GM21515 (cell line): ENCODE data around the gene G6PD.
A peak's percentile ranks its signal among the peaks of the same experiment; 100 is the strongest.
"Not testable (repeated sequence)": the region's sequence is repeated elsewhere in the genome, so short reads cannot be mapped to it uniquely, and the experiment has no call there.

Source experiments
- ATAC-seq: cut with Tn5 transposase; IDR thresholded peaks from one replicate; pipeline ENCODE4 v1.9.1; 2021; ENCODE audit not compliant: unreplicated experiment

G6PD gene

DNA sequence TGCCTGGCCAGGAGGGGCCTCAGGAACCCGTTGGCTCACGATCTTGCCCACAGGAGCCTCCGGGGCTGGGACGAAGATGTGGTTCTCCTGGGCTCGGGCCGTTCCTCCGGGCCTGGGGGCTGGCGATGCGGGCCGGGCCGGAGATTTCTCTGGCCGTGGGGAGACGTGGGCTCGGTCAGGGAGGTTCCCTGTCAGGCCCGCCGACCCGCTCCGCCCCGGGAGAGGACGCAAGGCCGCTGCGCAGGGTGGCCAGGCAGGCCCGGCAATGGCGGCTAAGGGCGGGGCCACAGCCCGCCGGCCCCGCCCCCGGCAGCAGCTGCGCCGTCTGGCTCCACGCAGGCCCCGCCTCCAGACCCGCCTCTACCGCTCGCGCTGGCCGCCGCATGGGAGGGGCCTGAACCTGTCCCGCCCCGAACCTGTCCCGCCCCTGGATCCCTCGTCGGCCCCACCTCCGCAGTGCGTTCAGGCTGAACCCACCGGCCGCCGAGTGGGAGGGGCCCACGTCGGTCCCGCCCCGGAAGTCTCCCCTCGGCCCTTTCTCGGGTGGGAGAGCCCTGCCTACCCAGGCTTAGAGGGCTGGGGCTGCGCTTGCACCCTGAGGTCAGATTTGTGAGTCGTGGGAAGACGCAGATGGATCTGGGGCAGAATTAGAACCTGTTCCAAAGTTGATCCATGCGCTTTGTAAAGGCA, 30.5 kb downstream of the G6PD start, which contains the start of gene FAM3A:
TSS of gene FAM3A (minus strand) at position 267 of the 690 bp plus-strand sequence. CDS start 460 bp downstream, outside the sequence.
- peak; percentile 85 for ATAC-seq

DNA sequence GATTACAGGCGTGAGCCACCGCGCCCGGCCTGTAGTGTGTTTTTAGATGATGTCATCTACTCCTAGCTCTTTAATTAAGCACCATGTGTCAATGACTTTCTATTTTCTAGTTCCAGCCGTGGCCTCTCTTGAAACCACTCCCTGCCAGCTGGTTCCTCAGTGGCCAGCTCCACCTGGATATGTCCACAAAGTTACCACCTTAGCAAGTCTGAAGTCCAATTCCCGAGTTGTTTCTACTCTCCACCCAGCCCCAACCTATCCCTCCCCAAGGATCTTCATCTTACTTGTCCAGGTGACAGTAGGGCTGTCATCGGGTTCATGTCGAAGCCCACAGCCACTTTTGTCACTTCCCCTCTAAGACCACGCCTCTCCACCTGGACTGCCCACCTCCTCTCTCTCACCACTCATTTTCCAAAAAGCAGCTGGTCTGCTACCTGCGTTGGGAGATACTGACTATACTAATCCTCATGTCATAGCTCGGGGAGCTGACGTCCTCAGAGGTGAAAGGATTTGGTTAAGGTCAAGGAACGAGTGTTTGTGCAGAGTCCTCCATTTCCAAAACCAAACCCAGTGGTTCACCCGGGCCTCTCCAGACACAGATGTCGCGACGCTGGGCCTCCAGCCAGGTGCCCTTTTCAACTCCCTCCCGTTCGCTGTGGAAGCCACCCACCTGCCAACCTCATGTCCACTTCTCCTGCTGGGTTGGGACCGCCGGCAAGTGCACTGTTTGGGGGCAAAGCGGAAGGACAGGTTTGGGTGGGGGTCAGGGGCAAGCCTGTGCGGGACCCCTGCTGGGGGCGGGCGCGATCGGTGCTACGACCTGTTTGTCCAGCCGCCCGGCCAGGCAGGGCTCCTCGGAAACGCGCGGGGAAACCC, 31.3 kb downstream of the G6PD start:
- ATAC-seq, result no peak

DNA sequence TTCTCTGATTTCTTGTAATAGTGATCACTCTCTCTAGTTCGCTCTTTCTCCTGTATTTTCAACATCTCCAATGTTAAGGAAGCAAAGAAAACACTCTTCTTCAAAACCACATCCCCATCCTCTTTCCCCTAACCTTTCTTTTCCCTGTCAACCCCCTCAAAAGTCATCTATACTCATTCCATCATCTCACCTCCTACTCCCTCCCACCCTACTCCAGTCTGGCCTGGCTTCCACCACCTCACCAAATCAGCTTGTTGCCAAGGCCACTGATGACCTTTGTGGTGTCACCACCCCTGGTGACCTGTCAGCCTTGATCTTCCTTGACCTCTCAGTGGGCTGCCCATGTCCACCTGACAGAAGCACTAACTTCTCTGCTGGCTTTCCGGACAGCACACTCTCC, 32.9 kb downstream of the G6PD start:
- ATAC-seq, result no peak

DNA sequence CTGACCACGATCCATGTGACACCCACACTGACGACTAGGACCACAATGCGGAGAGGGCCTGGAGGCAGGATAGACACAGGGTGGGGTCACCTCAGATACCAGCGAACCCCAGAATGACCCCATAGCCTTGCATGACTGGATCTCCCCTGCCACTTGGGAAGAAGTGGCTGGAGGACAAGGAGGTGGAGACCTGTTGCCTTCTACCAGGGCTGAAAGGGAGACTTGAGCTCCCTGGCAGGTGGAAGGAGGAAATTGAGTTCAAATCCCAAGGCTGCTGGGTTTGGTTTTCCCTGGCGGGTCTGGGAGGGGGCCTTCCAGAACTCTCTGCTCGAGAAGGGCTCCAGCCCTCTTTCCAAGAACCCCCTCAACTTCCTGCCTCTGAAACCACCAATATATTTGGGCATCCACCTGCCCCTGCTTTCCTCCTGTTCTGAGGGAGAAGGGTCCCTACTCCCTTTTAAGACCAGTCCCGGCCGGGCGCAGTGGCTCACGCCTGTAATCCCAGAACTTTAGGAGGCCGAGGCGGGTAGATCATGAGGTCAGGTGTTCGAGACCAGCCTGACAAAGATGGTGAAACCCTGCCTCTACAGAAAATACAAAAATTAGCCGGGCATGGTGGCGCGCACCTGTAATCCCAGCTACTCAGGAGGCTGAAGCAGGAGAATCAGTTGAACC, 33.6 kb downstream of the G6PD start:
- ATAC-seq, result no peak

DNA sequence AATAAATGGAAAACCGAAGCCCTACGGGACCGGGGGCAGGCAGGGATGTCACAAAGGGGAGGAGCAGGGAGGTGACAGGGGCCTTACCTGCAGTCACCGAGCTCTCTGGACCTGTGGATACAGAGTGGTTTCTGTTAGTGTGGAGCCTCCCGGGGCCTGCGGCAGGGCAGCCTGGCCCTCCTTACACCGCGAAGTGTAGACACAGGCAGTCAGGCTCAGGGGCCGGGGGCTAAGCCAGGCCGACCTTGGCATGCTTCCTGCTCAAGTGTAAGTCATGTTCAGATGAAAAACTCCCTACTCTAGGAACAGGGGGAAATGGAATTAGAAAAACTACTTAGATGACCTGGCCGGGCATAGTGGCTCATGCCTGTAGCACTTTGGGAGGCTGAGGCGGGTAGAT, 34.9 kb downstream of the G6PD start:
- no peak for ATAC-seq

DNA sequence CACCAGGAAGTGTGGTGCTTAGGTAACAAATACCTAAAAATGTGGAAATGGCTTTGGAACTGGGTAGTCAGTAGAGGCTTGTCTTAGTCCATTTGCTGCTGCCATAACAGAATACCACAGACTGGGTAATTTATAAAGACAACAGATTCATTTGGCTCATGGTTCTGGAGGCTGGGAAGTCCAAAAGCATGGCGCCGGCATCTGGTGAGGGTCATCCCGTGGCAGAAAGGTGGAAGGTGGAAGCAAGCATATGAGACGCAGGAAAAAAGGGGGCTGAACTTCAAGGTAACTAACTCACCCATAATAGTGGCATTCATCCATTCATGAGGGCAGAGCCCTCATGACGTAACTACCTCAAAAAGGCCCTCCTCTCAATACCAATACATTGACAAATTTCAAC, 37.2 kb downstream of the G6PD start:
- no peak for ATAC-seq

DNA sequence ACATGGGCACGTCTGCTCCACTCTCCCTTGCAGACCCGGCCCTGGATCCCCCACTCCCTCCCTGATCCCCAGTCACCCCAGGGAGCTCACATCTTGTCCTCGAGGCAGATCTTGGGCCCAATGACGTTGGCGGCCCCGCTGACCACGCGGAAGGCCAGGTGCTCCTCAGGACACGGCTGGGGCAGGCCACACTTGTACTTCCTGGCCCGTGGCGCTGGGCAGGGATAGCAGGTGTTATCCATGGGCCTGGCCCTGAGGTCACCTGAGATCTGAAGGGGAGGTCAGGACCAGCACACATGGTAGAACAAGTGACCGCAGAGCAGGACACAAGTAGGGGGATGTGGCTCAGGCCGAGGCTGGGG, 38.3 kb downstream of the G6PD start:
- no peak for ATAC-seq

DNA sequence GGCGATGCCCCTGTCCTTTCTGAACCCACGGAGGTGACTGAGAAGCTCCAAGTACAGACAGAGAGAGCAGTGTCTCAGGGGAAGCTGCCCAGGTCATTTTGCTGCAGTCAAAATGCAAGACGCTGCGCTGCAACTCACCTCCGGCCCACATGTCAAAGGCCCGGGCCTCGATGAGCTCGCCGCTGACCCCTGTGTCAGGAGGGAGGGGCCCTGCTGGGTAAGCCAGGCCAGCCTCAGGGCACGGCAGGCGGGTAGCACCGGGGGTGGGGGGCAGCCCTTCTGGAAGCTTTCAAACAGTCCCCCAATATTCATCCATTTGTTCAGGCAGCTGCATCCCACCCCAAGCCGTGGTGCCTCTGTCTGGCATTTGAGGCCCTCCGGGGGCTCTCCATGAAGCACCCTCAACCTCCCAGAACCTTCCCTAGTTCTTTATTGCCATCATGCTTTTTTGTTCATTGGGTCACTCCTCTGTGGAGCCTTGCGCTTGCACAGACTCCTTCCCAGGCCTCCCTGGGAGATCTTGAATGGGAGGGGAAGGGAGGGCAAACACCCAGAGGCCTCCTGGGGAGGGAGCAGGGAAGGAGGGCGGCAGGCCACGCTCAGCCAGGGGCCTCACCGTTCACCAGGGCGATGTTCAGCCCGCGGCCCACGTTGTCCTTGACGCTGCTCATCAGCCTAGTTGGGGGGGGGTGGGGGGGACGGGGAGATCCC, 38.8 kb downstream of the G6PD start:
- no peak for ATAC-seq

DNA sequence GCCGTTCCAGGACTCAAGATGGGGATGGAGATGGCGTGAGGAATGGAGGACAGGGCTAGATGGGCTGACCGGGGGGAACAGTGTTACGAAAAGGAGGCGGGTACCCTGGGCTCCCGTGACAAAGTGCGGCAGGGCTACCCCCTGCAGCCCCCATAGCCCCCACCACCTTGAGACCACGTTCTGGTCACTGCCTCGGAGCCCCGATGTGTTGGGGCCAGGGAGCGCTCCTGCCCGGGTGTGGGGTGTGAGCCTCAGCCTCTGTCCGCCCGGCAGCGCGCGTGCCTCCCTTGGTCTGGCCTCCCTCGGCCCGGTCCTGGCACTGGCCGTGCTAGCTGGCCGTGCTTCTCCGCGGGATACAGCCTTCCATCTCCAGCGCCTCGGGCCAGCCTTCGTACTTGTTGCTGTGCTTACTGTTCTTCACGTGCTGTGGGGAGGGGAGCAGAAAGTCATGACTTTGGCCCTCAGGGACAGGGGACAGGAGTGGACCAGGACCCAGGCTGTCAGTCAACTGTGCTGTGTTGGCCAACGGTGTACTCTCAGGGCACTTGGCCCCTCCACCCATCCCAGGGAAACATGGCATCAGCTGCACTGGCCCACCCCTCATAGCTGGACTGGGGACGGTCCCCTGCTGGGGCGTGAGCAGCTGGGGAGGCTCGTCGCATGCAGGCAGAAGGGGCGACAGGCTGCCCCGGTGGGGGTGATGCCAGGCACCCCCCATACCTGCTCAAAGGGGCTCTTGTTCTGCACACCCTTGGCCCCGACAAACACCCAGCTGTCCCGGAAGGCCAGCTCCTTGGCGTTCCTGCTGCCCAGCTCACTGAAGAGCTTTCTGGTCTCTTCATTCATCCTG, 39.9 kb downstream of the G6PD start:
- no peak for ATAC-seq

DNA sequence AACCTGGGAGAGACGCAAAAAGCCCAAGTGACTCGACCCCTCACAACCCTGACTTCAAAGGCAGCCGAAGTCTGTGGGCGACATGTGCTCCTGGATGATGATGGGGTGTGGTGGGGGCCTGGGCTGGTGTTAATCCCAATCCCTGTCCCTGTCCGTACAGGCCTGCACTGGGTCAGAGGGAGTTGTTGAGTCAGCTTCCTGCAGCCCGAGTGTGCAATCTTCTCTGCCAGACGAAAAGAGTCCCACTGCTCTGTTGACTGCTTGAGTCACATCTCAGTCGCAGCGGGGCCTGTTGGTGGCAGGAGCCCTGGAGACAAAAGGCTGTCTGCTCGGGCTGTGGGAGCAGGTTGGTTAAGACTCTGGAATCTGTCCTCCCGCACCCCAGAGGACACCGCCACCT, 40.9 kb downstream of the G6PD start:
- no peak for ATAC-seq

DNA sequence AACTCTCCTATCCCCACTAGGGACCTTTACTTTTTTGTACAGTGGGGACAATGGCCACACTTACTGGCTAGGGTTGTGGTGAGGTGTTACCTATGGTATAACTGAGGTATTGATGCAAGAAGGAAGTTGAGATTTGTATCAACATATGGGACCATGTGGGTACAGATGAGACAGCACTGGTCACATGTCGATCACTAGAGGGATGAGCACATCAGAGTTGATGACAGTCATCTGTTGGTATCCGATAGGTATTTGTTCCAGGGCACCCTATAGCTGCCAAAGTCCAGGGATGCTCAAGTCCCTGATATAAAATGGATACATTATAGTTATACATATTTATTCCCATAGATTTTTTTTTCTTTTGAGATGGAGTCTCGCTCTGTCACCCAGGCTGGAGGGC, 43.7 kb downstream of the G6PD start:
- ATAC-seq, result no peak

DNA sequence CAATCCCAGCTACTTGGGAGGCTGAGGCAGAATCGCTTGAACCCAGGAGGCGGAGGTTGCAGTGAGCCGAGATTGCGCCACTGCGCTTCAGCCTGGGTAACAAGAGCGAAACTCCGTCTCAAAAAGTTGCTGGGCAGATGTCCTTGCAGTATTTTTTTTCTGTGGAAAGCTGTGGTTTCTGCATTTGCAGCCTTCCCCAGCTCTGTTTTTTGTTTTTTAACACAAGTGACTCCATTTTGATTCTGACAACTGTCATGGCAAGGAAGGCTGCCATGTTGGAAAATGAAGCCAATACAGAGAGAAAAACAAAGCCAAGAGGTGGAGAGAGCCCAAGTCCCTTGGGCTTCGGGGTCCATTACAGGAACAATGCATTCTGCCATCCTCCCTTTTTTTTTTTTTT, 44.5 kb downstream of the G6PD start:
- ATAC-seq, result no peak

DNA sequence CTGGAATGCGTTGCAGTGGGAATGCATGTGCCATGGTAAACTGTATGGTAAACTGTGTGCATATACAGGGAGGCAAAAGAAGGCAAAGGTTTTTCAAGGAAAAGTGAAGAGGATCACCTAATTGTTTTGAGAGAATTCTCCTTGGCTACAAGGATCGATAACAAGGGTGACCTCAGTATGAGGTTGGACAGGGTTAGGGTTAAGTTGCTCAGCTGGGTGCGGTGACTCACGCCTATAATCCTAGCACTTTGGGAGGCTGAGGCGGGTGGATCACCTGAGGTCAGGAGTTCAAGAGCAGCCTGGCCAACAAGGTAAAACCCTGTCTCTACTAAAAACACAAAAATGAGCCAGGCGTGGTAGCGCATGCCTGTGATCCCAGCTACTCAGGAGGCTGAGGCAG, 45.2 kb downstream of the G6PD start:
- not testable (repeated sequence) for ATAC-seq

DNA sequence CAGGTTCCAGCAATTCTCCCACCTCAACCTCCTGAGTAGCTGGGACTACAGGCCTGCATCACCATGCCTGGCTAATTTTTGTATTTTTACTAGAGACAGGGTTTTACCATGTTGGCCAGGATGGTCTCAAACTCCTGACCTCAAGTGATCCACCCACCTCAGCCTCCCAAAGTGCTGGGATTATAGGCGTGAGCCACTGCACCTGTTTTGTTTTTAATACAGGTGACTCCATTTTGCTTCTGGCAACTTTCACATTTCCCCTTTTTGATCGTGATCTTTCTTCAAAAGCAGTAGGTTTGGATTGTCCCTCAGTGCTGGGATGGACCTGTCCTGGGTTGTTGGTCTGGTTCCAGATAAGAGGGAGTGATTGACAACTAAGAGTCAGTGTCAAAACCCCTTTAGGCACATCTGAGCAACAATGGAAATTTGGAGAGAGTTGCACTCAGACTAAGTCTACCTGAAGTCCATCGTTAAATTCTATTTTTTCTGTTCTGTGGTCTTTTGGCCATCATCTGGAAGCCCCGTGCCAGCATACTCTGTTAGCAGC, 50.0 kb downstream of the G6PD start:
- ATAC-seq, result not testable (repeated sequence)

DNA sequence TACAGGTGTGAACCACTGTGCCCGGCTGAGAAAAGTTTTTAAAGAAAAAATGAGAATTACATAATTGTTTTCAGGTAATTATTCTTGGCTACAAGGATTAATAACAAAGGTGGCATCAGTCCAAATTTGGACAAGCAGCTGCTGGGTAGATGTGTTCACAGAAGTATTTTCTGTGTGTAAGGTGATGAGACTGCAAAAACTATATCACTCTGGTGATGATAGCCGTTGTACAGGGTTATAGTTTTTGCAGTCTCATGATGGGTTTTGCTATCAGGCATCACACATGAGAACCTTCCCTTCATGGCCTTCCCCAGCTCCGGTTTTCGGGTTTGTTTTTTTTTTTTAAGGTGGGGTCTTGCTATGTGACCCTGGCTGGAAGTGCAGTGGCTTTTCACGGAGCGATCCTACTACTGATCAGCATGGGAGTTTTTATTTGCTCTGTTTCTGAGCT, 51.1 kb downstream of the G6PD start:
- ATAC-seq, result no peak

DNA sequence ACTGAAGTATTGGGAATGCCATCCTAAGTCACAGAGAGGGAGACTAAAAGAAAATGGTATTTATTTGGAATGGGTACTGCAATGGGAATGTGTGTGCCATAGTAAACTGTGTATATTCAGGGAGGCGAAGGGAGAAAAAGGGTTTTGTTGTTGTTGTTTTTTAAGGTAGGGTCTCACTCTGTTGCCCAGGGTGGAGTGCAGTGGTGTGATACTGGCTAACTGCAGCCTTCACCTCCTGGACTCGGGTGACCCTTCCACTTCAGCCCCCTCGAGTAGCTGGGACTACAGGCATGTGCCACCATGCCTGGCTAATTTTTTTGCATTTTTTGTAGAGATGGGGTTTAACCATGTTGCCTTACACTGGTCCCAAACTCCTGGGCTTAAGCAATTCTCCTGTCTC, 51.9 kb downstream of the G6PD start:
- no peak for ATAC-seq

DNA sequence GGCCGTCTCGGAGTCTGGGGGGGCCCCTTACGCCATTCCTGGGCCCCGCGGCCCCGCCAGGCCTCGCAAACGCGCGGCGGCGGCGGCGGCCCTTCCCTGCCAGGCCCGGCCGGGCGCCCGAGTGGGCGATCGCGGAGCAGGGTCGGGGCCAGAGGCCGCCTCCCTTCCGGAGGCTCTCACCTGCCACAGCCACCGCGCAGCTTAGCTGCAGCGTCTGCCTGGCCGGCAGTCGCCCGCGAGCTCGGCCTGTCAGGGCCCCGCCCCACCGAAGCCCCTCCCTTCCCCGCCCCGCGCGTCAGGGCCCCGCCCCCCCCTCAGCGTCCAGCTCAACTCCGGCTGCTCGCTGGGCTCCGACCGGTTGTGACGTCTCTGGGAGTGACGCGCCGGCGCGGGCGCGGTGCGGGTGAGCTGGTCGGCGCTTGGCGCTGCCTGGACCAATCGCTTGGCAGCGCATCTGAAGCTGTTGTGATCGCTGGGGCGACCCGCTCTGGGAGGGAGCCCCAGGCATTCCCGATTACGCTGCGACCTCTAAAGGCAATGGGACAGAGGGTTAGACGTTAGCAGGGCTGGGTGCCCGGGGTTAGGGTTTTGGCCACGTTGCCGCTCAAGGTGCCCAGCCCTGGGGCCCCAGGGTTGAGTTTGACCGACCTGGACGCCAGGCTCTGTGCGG, 56.1 kb downstream of the G6PD start, which contains the start of gene SLC10A3:
TSS of gene SLC10A3 (minus strand) at position 216 of the 670 bp plus-strand sequence. CDS start 1,689 bp downstream, outside the sequence.
- ATAC-seq, result peak; percentile 69

DNA sequence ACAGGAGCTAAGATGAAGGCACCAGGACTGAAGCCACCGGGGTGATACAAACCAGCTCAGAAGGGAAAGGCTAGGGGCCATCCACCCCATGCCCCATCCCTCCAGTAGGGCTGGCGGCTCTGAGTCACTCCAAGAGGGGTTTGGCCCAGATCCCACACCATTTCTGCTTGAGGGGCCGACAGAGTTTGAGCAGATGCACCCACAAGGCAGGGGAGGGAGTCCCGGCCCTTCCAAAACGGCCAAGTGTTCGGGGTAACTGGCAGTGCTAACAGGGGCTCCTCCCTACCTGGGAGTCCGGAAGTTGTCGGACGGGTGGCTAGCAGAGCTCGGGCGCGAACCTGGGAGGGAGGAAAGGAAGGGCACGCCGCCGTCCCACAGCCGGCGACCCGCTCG, 56.6 kb downstream of the G6PD start:
- peak; percentile 33 for ATAC-seq

DNA sequence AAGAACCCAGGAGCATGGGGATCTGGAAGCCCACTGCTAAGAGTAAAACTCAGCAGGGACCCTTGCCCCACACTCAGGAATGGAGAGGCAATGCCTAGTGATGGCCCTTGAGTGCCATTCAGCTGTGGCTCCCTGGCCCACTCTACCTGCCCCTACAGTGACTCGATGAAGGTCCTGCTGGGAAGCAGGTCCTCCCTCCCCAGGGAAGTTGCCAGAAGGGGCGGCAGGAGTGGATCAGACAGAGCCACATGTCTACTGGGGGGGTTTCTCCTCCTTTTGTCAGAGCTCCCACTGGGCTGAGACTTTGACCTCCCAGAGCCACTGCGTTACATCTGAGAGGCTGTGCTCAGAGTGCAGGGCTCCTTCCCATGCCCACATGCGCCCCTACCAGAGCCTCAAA, 57.5 kb downstream of the G6PD start:
- ATAC-seq, result no peak
